Measurements from ENCODE around the gene INTU.

Gene INTU

GRCh38 chr4:127687580-127687979 lies 54.8 kb downstream of the INTU start:
- ChIA-PET CTCF (interaction anchor here (1.2 kb wide), 1 partner anchor 21 kb away, joined by 3 read pairs; no protein-coding TSS in a partner anchor), POLR2A (no interaction called here)

GRCh38 chr4:127698789-127699200 lies 66.0 kb downstream of the INTU start:
- CTCF ChIA-PET: no interaction called here
- Histone ChIP-seq H3K9me3 (ENCODE audit: control extremely low read depth in 1 of 5, control insufficient read depth in 4 of 5, insufficient read depth in 2 of 5, low read depth in 1 of 5, low read length in 4 of 5) (peaks cover 0 to 9% (median 4%) of the 10 kb centered on the region in 5 experiments), H3K27ac (ENCODE audit: insufficient read depth in 1 of 2, low read depth in 1 of 2, low read length in 2 of 2, poor library complexity in 1 of 2, severe bottlenecking in 2 of 2) (no peak overlapping the region), H3K4me3 (ENCODE audit: control insufficient read depth in 1 of 7, extremely low read depth in 1 of 7, insufficient read depth in 4 of 7, low read depth in 2 of 7, low read length in 6 of 7) (no peak overlapping the region), H3K4me1 (ENCODE audit: control extremely low read depth in 1 of 4, control insufficient read depth in 4 of 4, insufficient read depth in 4 of 4, low read length in 3 of 4) (peaks cover 0 to 12% (median 0%) of the 10 kb centered on the region in 4 experiments), H3K36me3 (ENCODE audit: control insufficient read depth in 4 of 4, insufficient read depth in 4 of 4, low read length in 3 of 4) (peaks cover 0 to 5% (median 0%) of the 10 kb centered on the region in 4 experiments), H3K27me3 (replicated peaks in 2 of 5; ENCODE audit: control insufficient read depth in 4 of 5, insufficient read depth in 5 of 5, low read length in 4 of 5) (no peaks in the 10 kb centered on the region)
- POLR2A ChIA-PET: no interaction called here
- peak; percentile 22 to 83 (median 70) for DNase-seq
- no CpG with 5 or more reads among the region's 4 CpGs for WGBS (ENCODE audit: insufficient coverage)

More at GRCh38 chr4:127687580-127687979, 54.8 kb downstream of the INTU start:
- Histone ChIP-seq H3K4me3 (ENCODE audit: control insufficient read depth in 1 of 7, extremely low read depth in 1 of 7, insufficient read depth in 4 of 7, low read depth in 2 of 7, low read length in 6 of 7) (no peak overlapping the region), H3K9me3 (ENCODE audit: control extremely low read depth in 1 of 5, control insufficient read depth in 4 of 5, insufficient read depth in 2 of 5, low read depth in 1 of 5, low read length in 4 of 5) (no peaks in the 10 kb centered on the region), H3K4me1 (ENCODE audit: control extremely low read depth in 1 of 4, control insufficient read depth in 4 of 4, insufficient read depth in 4 of 4, low read length in 3 of 4) (no peaks in the 10 kb centered on the region), H3K27me3 (replicated peaks in 2 of 5; ENCODE audit: control insufficient read depth in 4 of 5, insufficient read depth in 5 of 5, low read length in 4 of 5) (no peaks in the 10 kb centered on the region), H3K27ac (ENCODE audit: insufficient read depth in 1 of 2, low read depth in 1 of 2, low read length in 2 of 2, poor library complexity in 1 of 2, severe bottlenecking in 2 of 2) (no peak overlapping the region), H3K36me3 (ENCODE audit: control insufficient read depth in 4 of 4, insufficient read depth in 4 of 4, low read length in 3 of 4) (peaks cover 0 to 7% (median 1%) of the 10 kb centered on the region in 4 experiments)
- DNase-seq: no peak
- WGBS (ENCODE audit: insufficient coverage): 100% methylated on average over 4 of the region's 7 CpGs

GRCh38 chr4:127708985-127709384 lies 76.2 kb downstream of the INTU start:
- WGBS (ENCODE audit: insufficient coverage): 100% methylated on average over 2 of the region's 5 CpGs
- no peak overlapping the region for H3K4me3 ChIP-seq (ENCODE audit: control insufficient read depth in 1 of 7, extremely low read depth in 1 of 7, insufficient read depth in 4 of 7, low read depth in 2 of 7, low read length in 6 of 7)
- no peaks in the 10 kb centered on the region for H3K27me3 ChIP-seq (replicated peaks in 2 of 5; ENCODE audit: control insufficient read depth in 4 of 5, insufficient read depth in 5 of 5, low read length in 4 of 5)
- H3K36me3 ChIP-seq (ENCODE audit: control insufficient read depth in 4 of 4, insufficient read depth in 4 of 4, low read length in 3 of 4): peaks cover 0 to 24% (median 2%) of the 10 kb centered on the region in 4 experiments
- POLR2A ChIA-PET: no interaction called here
- no peak for DNase-seq
- no peaks in the 10 kb centered on the region for H3K4me1 ChIP-seq (ENCODE audit: control extremely low read depth in 1 of 4, control insufficient read depth in 4 of 4, insufficient read depth in 4 of 4, low read length in 3 of 4)
- CTCF ChIA-PET: interaction anchor here (0.9 to 1.0 kb wide), 2 partner anchors 23 to 25 kb away, joined by 3 read pairs; no protein-coding TSS in a partner anchor
- no peaks in the 10 kb centered on the region for H3K9me3 ChIP-seq (ENCODE audit: control extremely low read depth in 1 of 5, control insufficient read depth in 4 of 5, insufficient read depth in 2 of 5, low read depth in 1 of 5, low read length in 4 of 5)
- H3K27ac ChIP-seq (ENCODE audit: insufficient read depth in 1 of 2, low read depth in 1 of 2, low read length in 2 of 2, poor library complexity in 1 of 2, severe bottlenecking in 2 of 2): no peak overlapping the region

- DNase-seq: no peak
- no peak overlapping the region for H3K4me3 ChIP-seq (ENCODE audit: control insufficient read depth in 1 of 7, extremely low read depth in 1 of 7, insufficient read depth in 4 of 7, low read depth in 2 of 7, low read length in 6 of 7)
- POLR2A ChIA-PET: no interaction called here
- no peaks in the 10 kb centered on the region for H3K27me3 ChIP-seq (replicated peaks in 2 of 5; ENCODE audit: control insufficient read depth in 4 of 5, insufficient read depth in 5 of 5, low read length in 4 of 5)
- H3K4me1 ChIP-seq (ENCODE audit: control extremely low read depth in 1 of 4, control insufficient read depth in 4 of 4, insufficient read depth in 4 of 4, low read length in 3 of 4): no peaks in the 10 kb centered on the region
- no peak overlapping the region for H3K27ac ChIP-seq (ENCODE audit: insufficient read depth in 1 of 2, low read depth in 1 of 2, low read length in 2 of 2, poor library complexity in 1 of 2, severe bottlenecking in 2 of 2)
- no CpG with 5 or more reads among the region's 3 CpGs for WGBS (ENCODE audit: insufficient coverage)
- H3K9me3 ChIP-seq (ENCODE audit: control extremely low read depth in 1 of 5, control insufficient read depth in 4 of 5, insufficient read depth in 2 of 5, low read depth in 1 of 5, low read length in 4 of 5): no peaks in the 10 kb centered on the region
- CTCF ChIA-PET: interaction anchor here (0.9 to 1.0 kb wide), 2 partner anchors 23 to 25 kb away, joined by 3 read pairs; no protein-coding TSS in a partner anchor
- peaks cover 0 to 24% (median 4%) of the 10 kb centered on the region in 4 experiments for H3K36me3 ChIP-seq (ENCODE audit: control insufficient read depth in 4 of 4, insufficient read depth in 4 of 4, low read length in 3 of 4)
Measured at GRCh38 chr4:127709456-127709855, 76.7 kb downstream of the INTU start.

GRCh38 chr4:127730142-127730913 lies 97.6 kb downstream of the INTU start, which contains the start of gene SLC25A31:
TSS of gene SLC25A31 (plus strand) at chr4:127730400. CDS start at chr4:127730546, 146 bp downstream.
- no peak within 1 kb of the TSS for H3K4me3 ChIP-seq (ENCODE audit: control insufficient read depth in 1 of 7, extremely low read depth in 1 of 7, insufficient read depth in 4 of 7, low read depth in 2 of 7, low read length in 6 of 7)
- no peaks in the 10 kb centered on the region for H3K9me3 ChIP-seq (ENCODE audit: control extremely low read depth in 1 of 5, control insufficient read depth in 4 of 5, insufficient read depth in 2 of 5, low read depth in 1 of 5, low read length in 4 of 5)
- no peaks in the 10 kb centered on the region for H3K36me3 ChIP-seq (ENCODE audit: control insufficient read depth in 4 of 4, insufficient read depth in 4 of 4, low read length in 3 of 4)
- CTCF ChIA-PET: interaction anchor here (9.3 kb wide), 1 partner anchor 123 kb away, joined by 112 read pairs; no protein-coding TSS in a partner anchor
- no peak for DNase-seq
- 96% methylated on average over 64 of the region's 64 CpGs for WGBS (ENCODE audit: insufficient coverage)
- H3K27me3 ChIP-seq (replicated peaks in 2 of 5; ENCODE audit: control insufficient read depth in 4 of 5, insufficient read depth in 5 of 5, low read length in 4 of 5): no peaks in the 10 kb centered on the region
- H3K4me1 ChIP-seq (ENCODE audit: control extremely low read depth in 1 of 4, control insufficient read depth in 4 of 4, insufficient read depth in 4 of 4, low read length in 3 of 4): no peaks in the 10 kb centered on the region
- POLR2A ChIA-PET: no interaction called here
- no peak within 1 kb of the TSS for H3K27ac ChIP-seq (ENCODE audit: insufficient read depth in 1 of 2, low read depth in 1 of 2, low read length in 2 of 2, poor library complexity in 1 of 2, severe bottlenecking in 2 of 2)

- H3K36me3 ChIP-seq (ENCODE audit: control insufficient read depth in 4 of 4, insufficient read depth in 4 of 4, low read length in 3 of 4): no peaks in the 10 kb centered on the region
- no peaks in the 10 kb centered on the region for H3K4me1 ChIP-seq (ENCODE audit: control extremely low read depth in 1 of 4, control insufficient read depth in 4 of 4, insufficient read depth in 4 of 4, low read length in 3 of 4)
- no peak overlapping the region for H3K27ac ChIP-seq (ENCODE audit: insufficient read depth in 1 of 2, low read depth in 1 of 2, low read length in 2 of 2, poor library complexity in 1 of 2, severe bottlenecking in 2 of 2)
- no peaks in the 10 kb centered on the region for H3K9me3 ChIP-seq (ENCODE audit: control extremely low read depth in 1 of 5, control insufficient read depth in 4 of 5, insufficient read depth in 2 of 5, low read depth in 1 of 5, low read length in 4 of 5)
- POLR2A ChIA-PET: no interaction called here
- H3K4me3 ChIP-seq (ENCODE audit: control insufficient read depth in 1 of 7, extremely low read depth in 1 of 7, insufficient read depth in 4 of 7, low read depth in 2 of 7, low read length in 6 of 7): no peak overlapping the region
- no peaks in the 10 kb centered on the region for H3K27me3 ChIP-seq (replicated peaks in 2 of 5; ENCODE audit: control insufficient read depth in 4 of 5, insufficient read depth in 5 of 5, low read length in 4 of 5)
- CTCF ChIA-PET: interaction anchor here (1.3 to 9.3 kb wide), 6 partner anchors 9 to 134 kb away, joined by 6 to 112 read pairs (median 11); no protein-coding TSS in a partner anchor
- DNase-seq: no peak
- 98% methylated on average over 17 of the region's 19 CpGs for WGBS (ENCODE audit: insufficient coverage)
Measured at GRCh38 chr4:127731406-127731805, 98.6 kb downstream of the INTU start.

All from common myeloid progenitor, CD34-positive (primary cell).